Inferior parietal cortex (tissue), 1 donor: Measurements from ENCODE around the gene RAD21L1.
"Not testable (repeated sequence)": the region's sequence is repeated elsewhere in the genome, so short reads cannot be mapped to it uniquely, and the experiment has no call there.

Source experiments
- DNase-seq: peaks from one replicate; pipeline ENCODE4 v3.0.0-alpha.2; 2016; ENCODE audit errors: extremely low spot score

RAD21L1 gene

GRCh38 chr20:1199964-1200363, 25.9 kb upstream of the RAD21L1 start:
- no peak for DNase-seq

GRCh38 chr20:1202762-1203504, 22.9 kb upstream of the RAD21L1 start, which contains the start of gene C20orf202:
C20orf202 (plus strand) TSS chr20:1203454; CDS start chr20:1203586, 132 bp downstream.
- DNase-seq: no peak

- DNase-seq: no peak
Observed at GRCh38 chr20:1203630-1204029, 22.2 kb upstream of the RAD21L1 start.

- no peak for DNase-seq
Observed at GRCh38 chr20:1204113-1204512, 21.7 kb upstream of the RAD21L1 start.

- DNase-seq: no peak
Observed at GRCh38 chr20:1204576-1204975, 21.3 kb upstream of the RAD21L1 start.

GRCh38 chr20:1205802-1206201, 20.0 kb upstream of the RAD21L1 start:
- DNase-seq: no peak

GRCh38 chr20:1206366-1207148, 19.3 kb upstream of the RAD21L1 start:
- DNase-seq: no peak

GRCh38 chr20:1207293-1207878, 18.5 kb upstream of the RAD21L1 start:
- DNase-seq: no peak

- DNase-seq: no peak
Observed at GRCh38 chr20:1209447-1210387, 16.1 kb upstream of the RAD21L1 start.

GRCh38 chr20:1210501-1210900, 15.3 kb upstream of the RAD21L1 start:
- DNase-seq: no peak

- DNase-seq: no peak
Observed at GRCh38 chr20:1212023-1212422, 13.8 kb upstream of the RAD21L1 start.

- peak; percentile 80 for DNase-seq
Observed at GRCh38 chr20:1212607-1213396, 13.0 kb upstream of the RAD21L1 start.

- no peak for DNase-seq
Observed at GRCh38 chr20:1214838-1215261, 11.0 kb upstream of the RAD21L1 start.

GRCh38 chr20:1215386-1216170, 10.3 kb upstream of the RAD21L1 start:
- DNase-seq: no peak

GRCh38 chr20:1216527-1217427, 9.1 kb upstream of the RAD21L1 start:
- not testable (repeated sequence) for DNase-seq

- DNase-seq: not testable (repeated sequence)
Observed at GRCh38 chr20:1222750-1223149, 3.1 kb upstream of the RAD21L1 start.

GRCh38 chr20:1224205-1224890, 1.5 kb upstream of the RAD21L1 start:
- DNase-seq: no peak

- no peak for DNase-seq
Observed at GRCh38 chr20:1225263-1225782, 521 bp upstream of the RAD21L1 start.
